NCI-H1436 (cell line): ENCODE results near the gene RNF167.

Experiments
- DNase-seq: peaks from one replicate; lab custom pipeline; 2025; lab: John Stamatoyannopoulos, UW

RNF167 gene

DNA sequence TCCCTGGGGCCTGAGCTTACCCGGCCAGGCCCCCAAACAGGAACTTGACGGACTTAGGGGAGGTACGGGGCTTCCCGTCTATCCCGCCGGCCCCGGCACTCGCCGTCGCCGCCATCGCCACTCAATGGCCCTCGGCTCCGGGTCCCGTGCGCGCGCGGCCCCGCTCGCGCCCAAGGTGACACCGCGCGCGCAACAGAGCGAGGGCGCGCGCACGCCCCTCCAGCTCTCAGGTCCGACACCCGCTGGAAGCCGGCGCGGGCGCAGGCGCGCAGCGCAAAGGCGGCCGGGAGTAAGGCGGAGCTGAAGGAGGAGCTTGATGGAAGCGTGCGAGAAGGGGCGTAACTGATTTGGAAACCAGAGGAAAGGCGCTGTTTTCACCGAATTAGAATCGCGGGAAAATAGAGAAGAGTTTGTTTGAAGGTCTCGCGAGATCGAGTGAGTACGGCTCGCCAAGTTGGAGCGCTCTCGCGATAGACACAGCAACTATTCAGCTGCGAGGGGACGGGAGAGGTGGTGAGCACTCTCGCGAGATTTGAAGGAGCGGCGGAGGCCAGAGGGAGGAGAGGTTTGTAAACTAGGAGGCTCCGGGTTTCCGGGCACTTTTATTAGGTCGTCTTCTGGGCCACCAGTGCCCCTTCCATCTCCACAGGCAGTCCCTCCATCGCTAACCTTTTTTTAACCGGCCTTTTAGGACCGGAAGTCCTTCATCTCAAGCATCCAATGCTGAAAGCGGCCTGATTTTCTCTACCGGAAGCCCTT is at the start of gene RNF167, which contains the start of gene SLC25A11:
RNF167 (plus strand) TSS at position 473 of the 759 bp plus-strand sequence. CDS start 642 bp downstream, outside the sequence.
SLC25A11 (minus strand) TSS at position 251 of the 759 bp plus-strand sequence; CDS start at position 115, 136 bp downstream.
- peak; percentile 98 for DNase-seq

DNA sequence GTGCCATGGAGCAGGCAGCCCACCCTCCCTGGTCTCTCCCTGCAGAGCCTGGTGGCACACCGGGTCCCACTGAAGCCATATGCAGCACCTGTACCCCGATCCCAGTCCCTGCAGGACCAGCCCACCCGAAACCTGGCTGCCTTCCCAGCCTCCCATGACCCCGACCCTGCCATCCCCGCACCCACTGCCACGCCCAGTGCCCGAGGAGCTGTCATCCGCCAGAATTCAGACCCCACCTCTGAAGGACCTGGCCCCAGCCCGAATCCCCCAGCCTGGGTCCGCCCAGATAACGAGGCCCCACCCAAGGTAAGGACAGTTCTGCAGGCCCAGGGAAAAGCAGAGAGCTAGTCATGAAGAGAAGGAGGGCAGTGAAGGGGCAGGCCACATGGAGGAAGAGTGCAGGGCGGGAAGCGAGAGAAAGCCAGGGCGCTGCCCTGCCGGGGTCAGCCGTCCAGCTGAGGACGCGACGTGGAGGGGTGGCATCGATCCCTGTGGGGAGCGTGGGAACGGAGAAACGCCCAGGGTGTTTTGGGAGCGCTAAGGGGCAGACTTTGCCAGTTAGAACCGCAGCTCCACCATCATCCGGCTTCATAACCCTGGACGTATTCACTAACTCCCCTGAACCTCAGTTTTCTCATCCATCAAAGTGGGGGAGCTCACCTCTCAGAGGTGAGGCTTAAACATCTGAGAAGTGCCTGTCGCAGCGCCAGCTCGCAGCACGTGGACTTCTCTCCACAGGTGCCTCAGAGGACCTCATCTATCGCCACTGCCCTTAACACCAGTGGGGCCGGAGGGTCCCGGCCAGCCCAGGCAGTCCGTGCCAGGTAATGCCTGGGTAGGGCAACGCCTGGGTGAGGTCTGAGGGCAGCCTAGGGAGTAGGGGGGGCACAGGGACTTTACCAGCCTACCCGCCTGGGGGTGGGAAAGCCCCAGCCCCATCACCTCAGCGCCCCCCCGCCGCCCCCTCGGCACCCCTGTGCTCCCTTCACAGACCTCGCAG is 48.4 kb upstream of the RNF167 start:
- DNase-seq, result no peak

DNA sequence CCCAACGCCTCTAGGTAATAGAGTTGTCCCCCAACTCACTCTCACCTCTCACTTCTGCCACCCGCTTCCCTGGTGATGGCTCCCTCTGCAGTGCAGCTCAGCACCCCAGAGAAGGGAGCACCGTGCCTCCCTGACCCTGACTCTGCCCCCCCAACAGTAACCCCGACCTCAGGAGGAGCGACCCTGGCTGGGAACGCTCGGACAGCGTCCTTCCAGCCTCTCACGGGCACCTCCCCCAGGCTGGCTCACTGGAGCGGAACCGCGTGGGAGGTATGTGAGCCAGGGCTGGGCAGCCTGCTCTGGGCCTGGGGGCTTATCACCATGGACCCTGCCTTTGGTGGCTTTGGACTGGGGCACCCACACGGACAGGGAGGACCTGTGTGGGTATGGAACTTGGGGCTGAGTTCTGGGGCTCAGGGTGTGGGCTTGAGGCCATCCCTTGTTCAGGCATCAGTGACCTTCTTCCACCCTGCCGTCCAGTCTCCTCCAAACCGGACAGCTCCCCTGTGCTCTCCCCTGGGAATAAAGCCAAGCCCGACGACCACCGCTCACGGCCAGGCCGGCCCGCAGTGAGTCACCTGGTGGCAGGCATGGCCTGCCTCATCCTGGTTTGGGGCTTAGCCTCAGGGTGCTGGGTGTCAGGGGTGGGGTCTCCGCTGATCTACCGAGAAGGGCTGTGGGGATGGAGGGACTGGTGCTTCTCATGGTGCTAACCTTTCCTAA is 47.4 kb upstream of the RNF167 start:
- DNase-seq, result no peak

DNA sequence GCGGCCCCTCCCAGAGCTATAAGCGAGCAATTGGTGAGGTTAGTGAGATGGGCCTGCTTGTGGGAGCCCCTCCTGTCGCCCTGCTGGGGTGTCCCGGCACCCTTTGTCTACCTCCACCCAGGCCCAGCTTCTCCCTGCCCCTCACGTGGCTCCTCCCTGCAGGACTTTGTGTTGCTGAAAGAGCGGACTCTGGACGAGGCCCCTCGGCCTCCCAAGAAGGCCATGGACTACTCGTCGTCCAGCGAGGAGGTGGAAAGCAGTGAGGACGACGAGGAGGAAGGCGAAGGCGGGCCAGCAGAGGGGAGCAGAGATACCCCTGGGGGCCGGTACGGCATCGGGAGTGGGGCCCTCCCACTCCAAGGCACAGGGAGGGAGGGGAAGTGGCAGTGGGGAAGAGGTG is 46.8 kb upstream of the RNF167 start:
- no peak for DNase-seq

DNA sequence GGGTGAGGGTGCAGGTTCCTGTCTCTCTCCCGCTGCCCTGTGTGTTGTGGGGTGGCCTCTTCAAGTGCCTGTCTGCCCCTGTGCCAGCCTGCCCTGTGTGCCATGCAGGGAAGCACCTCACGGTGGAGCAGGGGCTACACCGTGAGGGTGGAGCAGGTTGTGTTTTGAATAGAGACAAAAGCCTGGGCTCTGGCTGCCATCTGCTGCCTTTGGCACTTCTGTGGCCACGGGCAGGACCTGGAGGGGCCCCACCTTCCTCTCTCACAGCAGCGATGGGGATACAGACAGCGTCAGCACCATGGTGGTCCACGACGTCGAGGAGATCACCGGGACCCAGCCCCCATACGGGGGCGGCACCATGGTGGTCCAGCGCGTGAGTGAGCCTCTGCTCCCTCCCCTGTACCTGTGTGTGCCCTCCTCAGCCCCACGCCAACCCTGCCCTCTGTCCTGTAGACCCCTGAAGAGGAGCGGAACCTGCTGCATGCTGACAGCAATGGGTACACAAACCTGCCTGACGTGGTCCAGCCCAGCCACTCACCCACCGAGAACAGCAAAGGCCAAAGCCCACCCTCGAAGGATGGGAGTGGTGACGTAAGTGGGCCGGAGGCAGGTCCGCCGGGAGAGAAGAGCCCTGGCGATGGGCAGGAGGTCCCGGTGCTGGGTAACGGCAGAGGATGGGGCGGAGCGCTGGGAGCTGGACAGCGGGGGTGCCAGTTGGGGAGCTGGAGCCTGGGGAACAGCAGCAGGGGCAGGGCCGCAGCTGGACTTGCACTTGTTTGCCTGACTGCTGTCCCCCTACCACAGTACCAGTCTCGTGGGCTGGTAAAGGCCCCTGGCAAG is 46.1 kb upstream of the RNF167 start:
- DNase-seq, result no peak

DNA sequence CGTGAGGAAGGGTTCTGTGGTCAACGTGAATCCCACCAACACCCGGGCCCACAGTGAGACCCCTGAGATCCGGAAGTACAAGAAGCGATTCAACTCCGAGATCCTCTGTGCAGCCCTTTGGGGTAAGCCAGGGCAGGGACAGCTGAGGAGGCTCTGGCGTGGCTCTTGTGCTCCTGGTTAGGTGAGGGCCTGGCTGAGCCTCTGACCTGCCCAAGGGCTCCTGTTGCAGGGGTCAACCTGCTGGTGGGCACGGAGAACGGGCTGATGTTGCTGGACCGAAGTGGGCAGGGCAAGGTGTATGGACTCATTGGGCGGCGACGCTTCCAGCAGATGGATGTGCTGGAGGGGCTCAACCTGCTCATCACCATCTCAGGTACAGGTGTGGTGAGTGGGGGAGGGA is 44.9 kb upstream of the RNF167 start:
- DNase-seq, result no peak

GRCh38 chr17:4895657-4896331 is 44.3 kb upstream of the RNF167 start:
- no peak for DNase-seq

GRCh38 chr17:4896332-4897197 is 43.5 kb upstream of the RNF167 start:
- no peak for DNase-seq

DNA sequence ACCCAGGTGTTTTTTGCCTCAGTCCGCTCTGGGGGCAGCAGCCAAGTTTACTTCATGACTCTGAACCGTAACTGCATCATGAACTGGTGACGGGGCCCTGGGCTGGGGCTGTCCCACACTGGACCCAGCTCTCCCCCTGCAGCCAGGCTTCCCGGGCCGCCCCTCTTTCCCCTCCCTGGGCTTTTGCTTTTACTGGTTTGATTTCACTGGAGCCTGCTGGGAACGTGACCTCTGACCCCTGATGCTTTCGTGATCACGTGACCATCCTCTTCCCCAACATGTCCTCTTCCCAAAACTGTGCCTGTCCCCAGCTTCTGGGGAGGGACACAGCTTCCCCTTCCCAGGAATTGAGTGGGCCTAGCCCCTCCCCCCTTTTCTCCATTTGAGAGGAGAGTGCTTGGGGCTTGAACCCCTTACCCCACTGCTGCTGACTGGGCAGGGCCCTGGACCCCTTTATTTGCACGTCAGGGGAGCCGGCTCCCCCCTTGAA is 42.8 kb upstream of the RNF167 start:
- DNase-seq, result no peak

DNA sequence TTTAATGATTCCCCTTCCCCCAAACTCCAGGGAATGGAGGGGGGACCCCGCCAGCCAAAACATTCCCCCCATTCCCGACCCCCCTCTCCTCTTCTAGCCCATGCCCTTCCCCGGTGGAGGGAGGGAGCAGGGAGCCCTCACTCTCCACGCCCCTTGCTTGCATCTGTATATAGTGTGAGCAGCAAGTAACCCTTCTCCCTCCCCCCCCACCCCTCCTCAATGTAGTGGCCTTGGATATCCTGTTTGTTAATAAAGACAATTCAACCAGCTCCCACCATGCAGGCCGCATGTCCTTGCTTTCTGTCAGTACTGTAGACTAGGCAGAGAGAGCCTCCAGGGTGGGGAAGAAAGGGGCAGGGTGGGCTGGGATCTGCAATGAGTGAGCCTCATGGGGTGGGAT is 42.3 kb upstream of the RNF167 start:
- no peak for DNase-seq

DNA sequence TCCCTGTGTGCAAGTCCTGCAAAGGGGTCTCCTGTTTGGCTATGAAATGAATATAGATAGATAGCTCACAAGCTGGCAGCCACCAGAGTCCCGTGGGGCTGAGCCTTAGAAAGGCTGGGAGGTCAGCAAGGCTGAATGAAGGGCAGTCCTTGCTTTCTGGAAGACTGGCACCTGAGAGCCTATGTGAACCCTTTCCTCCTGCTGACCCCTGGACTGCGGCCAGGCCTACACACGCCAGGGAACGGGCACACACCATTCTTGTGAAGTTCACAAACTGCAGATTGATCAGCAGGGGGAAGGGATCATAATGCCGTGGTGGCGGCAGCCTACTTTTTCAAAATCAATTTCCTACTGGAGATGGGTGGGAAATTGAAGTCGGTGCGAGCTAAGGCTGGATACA is 41.7 kb upstream of the RNF167 start:
- no peak for DNase-seq

DNA sequence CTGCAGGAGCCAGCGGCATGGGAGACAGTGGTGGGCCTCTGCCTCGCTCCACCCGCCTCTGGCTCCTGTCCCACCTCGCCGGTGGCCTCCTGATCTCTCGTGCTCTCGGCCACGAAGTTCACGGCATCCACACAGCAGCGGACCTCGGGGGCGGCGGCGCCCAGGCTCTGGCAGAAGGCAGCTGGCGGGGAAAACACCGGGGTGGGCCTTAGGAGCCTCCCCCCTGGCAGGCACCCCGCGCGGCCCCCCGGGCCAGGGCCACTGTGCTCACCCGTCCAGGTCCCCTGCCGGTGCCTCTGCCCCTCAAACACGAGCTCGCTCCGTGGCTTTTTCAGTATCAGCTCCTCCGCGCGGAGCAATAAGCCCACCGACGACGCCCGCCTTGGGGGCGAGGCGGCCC is 41.1 kb upstream of the RNF167 start:
- no peak for DNase-seq

GRCh38 chr17:4899341-4900230 is 40.5 kb upstream of the RNF167 start, which contains the start of gene C17orf107:
Gene C17orf107, plus strand, starts transcription at chr17:4899536. Its CDS starts 227 bp downstream, at chr17:4899763.
- no peak for DNase-seq

DNA sequence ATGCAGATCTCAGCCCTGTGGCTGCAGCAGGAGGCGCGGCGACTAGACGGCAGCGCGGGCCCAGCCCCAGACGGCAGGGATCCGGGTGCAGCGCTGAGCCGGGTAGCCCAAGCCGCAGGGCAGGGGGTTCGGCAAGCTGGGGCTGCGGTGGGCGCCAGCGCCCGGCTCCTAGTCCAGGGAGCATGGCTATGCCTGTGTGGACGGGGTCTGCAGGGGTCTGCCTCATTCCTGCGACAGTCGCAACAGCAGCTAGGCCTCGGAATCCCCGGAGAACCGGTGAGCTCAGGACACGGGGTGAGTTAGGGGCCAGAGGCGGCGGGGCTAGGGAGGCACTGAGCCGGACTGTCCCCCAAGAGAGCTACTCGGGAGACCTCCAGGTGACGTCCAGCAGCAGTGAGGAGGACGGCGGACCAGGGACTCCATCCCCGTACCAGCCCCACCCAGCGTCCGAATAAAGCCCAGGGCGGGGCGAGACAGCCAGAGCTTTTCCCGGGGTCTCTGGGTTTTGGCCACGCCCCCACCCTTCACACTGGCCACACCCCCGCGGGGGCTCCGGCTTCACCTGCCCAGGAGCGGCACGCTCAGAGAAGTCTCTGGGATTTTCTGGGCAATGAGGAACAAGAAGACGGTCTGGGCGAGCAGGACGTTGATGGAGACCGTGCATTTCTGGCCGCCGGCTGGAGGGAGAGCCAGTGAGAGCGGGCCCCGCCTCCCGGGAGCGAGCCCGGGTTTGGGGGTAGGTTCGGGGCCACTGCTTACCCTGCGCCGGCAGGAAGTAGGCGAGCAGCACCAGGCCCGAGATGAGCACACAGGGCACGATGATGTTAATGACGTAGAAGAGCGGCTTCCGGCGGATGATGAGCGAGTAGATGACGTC is 39.6 kb upstream of the RNF167 start:
- DNase-seq, result no peak

DNA sequence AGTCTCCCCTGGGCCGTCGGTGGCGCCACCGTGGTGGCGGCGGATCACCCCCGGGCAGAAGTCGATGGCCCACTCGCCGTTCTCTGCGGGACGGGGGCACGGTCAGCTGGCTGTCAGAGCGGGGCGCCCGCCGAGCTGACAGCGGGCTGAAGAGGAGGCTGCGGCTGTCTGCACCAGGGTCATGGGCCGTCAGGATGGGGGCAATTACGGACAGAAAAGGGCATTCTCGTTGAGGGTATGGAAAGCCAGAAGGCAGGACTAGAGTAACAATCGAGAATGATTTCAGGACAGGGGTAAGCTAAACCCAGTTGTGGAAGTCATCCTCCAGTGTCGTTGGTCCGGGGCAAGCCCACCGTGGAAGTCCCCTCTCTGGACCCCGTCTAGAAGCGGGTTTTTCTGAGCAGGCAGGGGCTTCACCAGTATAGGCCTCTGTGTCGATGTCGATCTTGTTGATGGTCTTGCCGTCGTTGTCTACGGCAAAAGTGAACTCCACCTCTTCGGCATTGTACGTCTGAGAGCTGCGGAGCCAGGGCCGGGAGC is 38.9 kb upstream of the RNF167 start:
- DNase-seq, result no peak

DNA sequence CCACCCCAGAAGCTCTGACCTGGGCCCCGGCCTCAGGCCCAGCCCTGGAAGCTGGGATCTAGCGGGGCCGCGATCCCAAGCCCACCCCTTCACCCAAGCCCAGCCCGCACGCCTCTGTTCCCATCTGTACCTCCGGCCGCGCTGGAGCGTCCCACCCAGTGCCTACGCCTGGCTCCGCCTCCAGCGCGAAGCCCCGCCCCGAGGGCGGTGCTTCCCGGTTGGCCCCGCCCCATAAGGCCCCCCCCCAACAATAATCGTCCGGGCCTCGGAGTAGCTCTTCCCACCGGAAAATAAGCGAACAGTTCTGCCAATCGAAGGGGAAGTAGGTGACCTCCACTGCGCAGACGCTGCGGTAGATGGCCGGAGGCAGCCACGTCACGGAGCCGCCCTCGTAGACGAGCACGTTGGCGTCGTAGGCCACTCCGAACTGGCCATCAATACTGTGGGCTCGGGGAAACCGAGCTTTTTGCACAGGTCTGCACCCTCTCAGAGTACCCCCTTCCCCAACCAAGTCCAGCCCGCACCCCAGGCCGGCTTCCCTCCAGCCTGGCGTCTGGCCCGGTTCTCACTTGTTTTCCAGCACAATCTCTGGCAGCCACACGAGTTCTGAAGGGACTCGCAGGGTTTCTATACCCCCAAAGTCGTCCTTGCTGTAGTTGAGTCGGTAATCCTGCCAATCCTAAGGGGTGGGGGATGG is 38.3 kb upstream of the RNF167 start:
- no peak for DNase-seq
